Measurements from ENCODE around the gene TUFT1.

DNA sequence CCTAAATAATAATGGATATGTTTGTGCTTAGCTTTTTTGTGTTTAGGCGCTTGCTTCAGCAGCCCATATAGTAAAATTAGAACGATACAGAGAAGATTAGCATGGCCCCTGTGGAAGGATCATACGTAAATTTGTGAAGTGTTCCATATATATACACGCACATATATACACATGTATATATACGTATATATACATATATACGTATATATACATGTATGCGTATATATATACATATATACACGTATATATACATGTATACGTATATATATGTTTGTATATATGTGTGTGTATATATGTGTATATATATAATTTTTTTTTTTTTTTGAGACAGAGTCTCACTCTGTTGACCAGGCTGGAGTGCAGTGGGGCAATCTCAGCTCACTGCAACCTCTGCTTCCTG, 89.2 kb downstream of the TUFT1 start:
- no peak for TF ChIP-seq EZH2 (IDR thresholded peaks at IDR 0.05)
- TF ChIP-seq POLR2AphosphoS5 (IDR thresholded peaks at IDR 0.05; ENCODE audit: borderline replicate concordance, low read depth, low read length) = no peak
- TF ChIP-seq FOXP2 (optimal IDR thresholded peaks at IDR 0.05; ENCODE audit: control extremely low read depth, extremely low read length, insufficient read depth) = no peak
